GM12864 (cell line): ENCODE data around the gene DGCR8.

Experiments used
- DNase-seq: peaks from one replicate; pipeline ENCODE4 v3.0.0-alpha.2; 2011; ENCODE audit warnings: low read depth
- H3K4me3 ChIP-seq: 2 replicates; pipeline ENCODE4 v1.5.1; 2011; ENCODE audit warnings: mild to moderate bottlenecking, low read depth, low read length, control low read depth
- TF ChIP-seq, protein P1 (sequence below): IDR thresholded peaks from 2 replicates; pipeline ENCODE4 v1.5.1; 2011; ENCODE audit warnings: low read depth, mild to moderate bottlenecking, moderate library complexity, low read length, control low read depth, inconsistent platforms; ENCODE audit errors: missing control alignments

DGCR8 gene

DNA sequence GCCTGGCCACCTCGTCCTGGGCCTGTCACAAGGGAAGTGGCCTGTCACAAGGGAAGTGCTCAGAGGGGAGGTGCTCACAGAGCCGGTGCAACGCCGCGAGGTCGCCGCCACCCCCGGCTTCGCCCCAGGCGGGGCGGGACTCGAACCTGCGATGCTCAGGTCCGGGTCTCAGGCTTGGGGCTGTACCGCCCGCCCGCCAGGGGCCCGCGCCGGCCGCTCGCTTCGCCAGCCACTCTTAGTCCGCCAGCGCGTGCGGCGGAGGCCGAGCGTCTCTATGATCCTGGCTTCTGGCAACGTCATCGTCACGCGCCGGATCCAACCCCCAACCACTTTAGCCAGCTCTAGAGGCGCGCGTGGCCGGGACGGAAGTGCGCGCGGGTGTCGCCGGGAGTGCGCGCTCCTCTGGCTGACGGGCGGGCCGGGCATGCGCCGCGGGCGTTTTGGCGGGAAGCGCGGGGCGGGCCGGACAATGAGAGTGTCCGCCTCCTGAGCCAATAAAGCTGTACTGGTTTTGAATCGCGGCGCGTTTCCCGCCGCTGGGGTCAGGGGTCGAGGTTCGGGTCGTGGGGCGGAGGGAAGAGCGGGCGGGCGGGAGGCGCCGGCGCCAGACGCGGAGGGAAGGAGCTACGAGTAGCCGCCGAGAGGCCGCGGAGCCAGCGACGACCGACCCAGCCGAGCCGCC lies 37.1 kb downstream of the DGCR8 start, which contains the start of gene TRMT2A:
TRMT2A (minus strand) TSS at position 276 of the 682 bp plus-strand sequence. CDS start 320 bp downstream, outside the sequence.
- peak; percentile 91 for DNase-seq
- TF ChIP-seq, protein P1, sequence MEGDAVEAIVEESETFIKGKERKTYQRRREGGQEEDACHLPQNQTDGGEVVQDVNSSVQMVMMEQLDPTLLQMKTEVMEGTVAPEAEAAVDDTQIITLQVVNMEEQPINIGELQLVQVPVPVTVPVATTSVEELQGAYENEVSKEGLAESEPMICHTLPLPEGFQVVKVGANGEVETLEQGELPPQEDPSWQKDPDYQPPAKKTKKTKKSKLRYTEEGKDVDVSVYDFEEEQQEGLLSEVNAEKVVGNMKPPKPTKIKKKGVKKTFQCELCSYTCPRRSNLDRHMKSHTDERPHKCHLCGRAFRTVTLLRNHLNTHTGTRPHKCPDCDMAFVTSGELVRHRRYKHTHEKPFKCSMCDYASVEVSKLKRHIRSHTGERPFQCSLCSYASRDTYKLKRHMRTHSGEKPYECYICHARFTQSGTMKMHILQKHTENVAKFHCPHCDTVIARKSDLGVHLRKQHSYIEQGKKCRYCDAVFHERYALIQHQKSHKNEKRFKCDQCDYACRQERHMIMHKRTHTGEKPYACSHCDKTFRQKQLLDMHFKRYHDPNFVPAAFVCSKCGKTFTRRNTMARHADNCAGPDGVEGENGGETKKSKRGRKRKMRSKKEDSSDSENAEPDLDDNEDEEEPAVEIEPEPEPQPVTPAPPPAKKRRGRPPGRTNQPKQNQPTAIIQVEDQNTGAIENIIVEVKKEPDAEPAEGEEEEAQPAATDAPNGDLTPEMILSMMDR = no peak
- peak within 1 kb of the TSS; percentile 96 for H3K4me3 ChIP-seq

DNA sequence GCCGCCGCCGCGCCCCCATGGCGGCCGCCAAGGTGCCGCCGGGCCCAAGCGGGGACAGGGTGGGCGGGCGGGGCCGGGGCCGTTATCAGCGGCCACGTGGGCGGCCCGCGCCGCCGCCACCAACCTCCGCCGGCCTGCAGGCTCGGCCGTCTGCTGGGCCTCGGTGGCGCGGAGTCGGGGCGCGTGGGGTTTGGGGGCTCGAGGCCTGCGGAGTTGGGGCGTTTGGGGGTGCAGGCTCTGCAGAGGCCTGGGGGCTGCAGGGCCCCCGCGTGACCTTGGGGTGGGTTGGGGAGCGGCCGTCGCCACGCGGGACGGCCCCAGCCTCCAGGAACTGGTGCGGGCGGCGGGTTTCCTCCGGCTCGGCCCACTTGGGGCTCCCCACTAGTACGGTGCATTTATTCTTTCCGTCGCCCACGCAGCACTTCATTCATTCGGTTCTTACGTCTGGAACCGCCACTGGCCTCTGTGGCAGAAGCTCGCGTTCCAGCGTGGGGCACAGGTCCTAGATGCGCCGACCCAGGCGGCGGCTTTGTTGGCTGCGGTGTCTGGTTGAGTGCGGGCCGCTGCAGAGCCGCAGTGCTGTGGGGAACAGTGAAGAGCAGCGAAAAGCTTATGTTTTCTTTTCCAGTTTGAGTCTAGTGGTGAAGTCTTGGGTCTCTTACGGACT lies 37.7 kb downstream of the DGCR8 start:
- peak overlapping the region; percentile 96 for H3K4me3 ChIP-seq
- TF ChIP-seq, protein P1 = no peak
- DNase-seq = no peak

DNA sequence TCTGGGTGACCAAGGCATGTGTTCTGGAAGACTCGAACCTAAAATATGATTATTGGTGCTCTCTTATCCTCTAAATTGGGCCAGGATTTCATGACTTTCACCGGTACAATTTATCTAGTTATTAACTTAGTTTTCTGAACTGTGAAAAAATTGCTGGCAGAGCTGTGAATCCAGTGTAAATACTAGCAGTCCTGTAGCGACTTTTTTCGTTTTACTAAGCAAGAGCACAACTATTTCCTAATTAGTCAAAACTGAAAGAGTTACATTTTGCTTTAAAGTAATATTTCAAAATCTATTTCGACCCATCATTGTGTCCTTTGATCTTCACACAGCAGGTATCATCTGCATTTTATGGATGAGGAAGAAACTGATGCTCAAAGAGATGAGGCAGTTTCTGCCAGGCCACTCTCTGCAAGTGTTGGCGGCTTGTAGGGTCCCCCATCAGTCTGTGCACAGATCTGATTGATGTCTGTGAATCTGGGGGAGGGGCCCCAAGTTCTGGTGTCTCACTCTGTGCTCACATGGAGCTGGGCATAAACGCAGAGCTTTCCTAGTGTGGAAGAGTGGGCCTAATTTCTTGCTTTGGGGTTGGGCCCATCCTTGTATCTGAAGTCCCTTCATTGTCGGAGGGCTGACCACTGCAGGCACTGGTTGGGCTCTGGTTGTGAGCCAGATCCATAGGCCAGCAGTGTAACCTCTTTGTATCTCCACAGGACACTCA lies 38.4 kb downstream of the DGCR8 start:
- H3K4me3 ChIP-seq = peak overlapping the region; percentile 96
- DNase-seq = no peak
- TF ChIP-seq, protein P1 = no peak

DNA sequence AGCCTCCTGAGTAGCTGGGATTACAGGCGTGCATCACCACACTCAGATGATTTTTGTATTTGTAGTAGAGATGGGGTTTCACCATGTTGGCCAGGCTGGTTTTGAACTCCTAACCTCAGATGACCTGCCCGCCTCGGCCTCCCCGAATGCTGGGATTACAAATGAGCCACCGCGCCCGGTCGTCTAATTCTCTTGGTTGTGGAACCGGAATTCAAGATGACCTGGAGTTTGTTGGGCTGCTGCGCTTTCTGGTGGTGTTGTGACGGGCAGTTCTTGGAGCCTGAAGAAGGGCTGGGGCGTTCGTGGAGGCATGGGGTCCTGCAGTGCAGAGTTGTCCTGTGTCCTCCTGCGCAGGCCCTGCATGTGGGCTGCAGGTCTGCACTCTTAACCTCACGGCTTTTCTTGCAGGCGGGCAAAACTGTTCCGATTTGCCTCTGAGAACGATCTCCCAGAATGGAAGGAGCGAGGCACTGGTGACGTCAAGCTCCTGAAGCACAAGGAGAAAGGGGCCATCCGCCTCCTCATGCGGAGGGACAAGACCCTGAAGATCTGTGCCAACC lies 41.9 kb downstream of the DGCR8 start:
- no peak overlapping the region for H3K4me3 ChIP-seq
- no peak for DNase-seq
- TF ChIP-seq, protein P1 = no peak

DNA sequence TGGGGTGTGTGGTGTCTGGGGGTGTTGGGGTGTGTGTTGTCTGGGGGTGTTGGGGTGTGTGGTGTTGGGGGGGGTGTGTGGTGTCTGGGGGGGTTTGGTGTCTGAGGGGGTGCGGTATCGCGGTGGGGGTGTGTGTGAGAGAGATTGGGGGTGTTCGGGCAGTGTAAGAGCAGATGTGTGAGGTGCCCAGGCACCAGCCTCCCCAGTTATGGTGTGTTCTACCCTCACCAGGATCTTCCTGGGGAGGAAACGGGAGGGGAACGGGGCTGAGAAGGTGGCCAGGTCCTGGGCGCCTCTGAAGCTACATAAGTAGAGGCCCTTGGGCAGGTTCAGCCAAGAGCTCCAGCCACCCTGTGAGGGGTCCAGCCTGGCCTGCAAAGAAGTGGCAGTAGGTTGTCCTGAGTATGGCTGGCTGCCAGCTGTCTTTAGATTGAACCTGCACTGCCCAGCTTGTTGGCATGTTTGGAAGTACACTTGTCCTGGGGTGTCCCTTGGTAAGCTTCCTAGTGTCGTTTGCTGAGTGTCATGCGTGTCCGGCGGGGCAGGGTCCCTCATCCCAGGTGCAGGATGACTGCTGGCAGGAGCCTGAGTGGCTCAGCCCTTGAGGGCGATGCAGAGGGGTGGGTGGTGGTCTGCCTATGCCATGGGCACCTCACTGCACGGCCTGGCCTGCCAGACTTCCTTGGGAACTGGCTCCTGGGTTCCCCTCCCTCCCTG lies 43.5 kb downstream of the DGCR8 start:
- DNase-seq = no peak
- TF ChIP-seq, protein P1 = no peak
- no peak overlapping the region for H3K4me3 ChIP-seq

DNA sequence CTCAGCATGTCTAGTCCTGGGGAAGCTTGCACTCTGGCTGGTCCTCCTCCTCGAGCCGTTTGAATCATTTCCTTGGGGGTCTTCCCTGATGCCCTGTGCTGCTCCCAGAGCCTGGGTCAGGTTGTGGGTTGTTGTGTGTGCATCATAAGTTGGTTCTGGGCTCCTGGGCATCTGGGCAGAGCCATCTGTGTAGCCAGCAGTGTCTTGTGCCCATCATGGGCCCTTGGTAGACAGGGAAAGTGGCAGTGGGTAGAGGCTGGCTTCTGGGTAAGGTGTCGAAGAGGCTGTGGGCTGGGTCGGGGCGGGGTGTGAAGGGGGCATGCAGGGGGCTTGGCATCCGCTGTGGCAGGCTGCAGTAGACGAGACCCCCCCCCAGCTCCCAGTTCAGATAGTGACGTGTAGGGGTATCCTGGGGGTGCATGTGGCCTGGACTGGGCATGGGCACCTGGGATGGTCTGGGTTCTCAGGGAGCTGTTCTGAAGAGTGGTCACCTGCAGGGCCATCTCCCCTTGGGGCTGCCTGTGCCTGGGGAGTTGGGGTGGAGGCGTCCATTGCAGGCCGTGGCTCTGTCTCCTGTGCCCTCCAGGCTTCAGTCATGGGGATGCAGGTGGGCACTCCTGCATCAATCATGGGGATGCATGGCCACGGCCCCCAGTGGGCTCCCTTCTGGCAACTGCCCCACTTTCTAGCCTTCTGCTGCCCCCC lies 44.2 kb downstream of the DGCR8 start:
- no peak for DNase-seq
- H3K4me3 ChIP-seq = no peak overlapping the region
- TF ChIP-seq, protein P1 = no peak
